ENCODE data around the gene CNTNAP5.

DNA sequence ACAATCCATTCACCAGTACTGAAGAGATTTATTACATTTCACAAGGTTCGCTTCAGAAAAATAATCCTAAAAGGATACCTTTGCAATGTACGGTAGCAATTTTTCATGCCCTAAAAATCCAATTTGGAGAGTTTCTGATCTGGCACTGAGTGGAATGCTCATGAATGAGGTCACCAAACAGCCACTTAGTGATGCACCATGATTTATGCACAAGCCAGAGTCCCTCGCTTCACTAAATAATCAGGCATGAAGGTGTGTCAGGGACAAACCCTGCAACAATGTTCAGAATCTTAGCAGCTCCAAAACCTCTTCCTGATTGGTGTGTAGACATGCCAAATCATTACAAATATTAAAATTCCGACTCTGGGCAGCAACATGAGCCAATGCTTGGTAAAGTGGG lies 221.1 kb downstream of the CNTNAP5 start:
- TF ChIP-seq MTA3 (IDR thresholded peaks at IDR 0.05; ENCODE audit: borderline replicate concordance) (no peak), PHF8 (IDR thresholded peaks at IDR 0.05; ENCODE audit: borderline replicate concordance, low read length) (no peak), FOXM1 (IDR thresholded peaks at IDR 0.05; ENCODE audit: low read depth) (no peak), FOXM1 (CRISPR knock-in tag; IDR thresholded peaks at IDR 0.05; ENCODE audit: low read depth) (no peak), L3MBTL2 (IDR thresholded peaks at IDR 0.05) (no peak), CTCF (IDR thresholded peaks at IDR 0.05 in 2 of 3, conservative IDR thresholded peaks at IDR 0.05 in 1 of 3; ENCODE audit: insufficient read depth in 2 of 3, low read depth in 1 of 3, low read length in 3 of 3) (no peak)

Data from K562 (cell line).